Measurements from ENCODE around the gene TXNDC11.

- no peak for TF ChIP-seq EZH2 (IDR thresholded peaks at IDR 0.05; ENCODE audit: insufficient read depth, poor library complexity, severe bottlenecking)
- no peak for TF ChIP-seq EZH2phosphoT487 (IDR thresholded peaks at IDR 0.05; ENCODE audit: insufficient read depth, low read depth)
Observed at GRCh38 chr16:11708421-11708820, 34.2 kb downstream of the TXNDC11 start.

All from GM23248 (cell line).